ENCODE data around the gene DEPDC1. TPM values are rescaled to one million over a fixed set of nuclear protein-coding genes. Genes with fewer than 3 reads are reported as not detected.
"Not testable (repeated sequence)": the region's sequence is repeated elsewhere in the genome, so short reads cannot be mapped to it uniquely, and the experiment has no call there.

Gene DEPDC1, protein sequence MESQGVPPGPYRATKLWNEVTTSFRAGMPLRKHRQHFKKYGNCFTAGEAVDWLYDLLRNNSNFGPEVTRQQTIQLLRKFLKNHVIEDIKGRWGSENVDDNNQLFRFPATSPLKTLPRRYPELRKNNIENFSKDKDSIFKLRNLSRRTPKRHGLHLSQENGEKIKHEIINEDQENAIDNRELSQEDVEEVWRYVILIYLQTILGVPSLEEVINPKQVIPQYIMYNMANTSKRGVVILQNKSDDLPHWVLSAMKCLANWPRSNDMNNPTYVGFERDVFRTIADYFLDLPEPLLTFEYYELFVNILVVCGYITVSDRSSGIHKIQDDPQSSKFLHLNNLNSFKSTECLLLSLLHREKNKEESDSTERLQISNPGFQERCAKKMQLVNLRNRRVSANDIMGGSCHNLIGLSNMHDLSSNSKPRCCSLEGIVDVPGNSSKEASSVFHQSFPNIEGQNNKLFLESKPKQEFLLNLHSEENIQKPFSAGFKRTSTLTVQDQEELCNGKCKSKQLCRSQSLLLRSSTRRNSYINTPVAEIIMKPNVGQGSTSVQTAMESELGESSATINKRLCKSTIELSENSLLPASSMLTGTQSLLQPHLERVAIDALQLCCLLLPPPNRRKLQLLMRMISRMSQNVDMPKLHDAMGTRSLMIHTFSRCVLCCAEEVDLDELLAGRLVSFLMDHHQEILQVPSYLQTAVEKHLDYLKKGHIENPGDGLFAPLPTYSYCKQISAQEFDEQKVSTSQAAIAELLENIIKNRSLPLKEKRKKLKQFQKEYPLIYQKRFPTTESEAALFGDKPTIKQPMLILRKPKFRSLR
- 0.45 TPM for total RNA-seq
- long read RNA-seq, partial matches to known transcripts, result 1 of 1 reads
- long read RNA-seq, other reads (novel, unspliced or antisense), result 0 of 1 reads

DNA sequence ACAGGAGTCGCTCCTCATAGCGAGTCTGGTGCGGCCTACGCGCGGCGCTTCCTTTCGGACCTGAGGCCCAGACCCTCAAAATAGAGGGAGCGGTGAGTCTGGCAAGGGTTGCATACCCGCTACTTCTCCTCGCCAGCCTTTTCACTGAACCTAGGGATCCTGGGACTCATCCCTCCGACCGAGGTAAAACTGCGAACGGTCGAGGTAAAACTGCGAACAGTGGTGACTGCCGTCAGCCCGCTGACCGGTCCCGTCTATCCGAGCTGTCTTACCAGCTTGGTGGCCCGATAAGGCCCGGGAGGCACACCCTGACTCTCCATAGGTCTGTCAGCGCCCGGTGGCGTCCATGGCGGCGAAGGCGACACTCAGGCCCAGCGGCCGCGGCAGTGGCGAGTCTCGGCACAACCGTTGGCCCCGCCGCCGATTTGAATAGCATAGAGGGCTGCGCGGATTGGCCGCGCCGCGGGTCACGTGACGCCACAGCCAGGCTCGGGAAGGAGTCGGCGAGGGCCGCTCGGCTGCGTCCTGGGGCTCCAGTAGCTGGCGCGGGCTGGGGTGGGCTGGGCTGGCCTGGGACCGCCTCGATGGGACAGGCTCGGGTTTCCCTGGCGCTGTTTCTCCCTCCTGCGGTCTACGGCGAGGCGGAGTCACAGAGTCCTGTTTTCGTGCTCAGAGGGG, at the start of gene DEPDC1:
Gene DEPDC1 (minus strand): TSS at position 403 of the 678 bp plus-strand sequence. CDS start 83 bp downstream, at position 320.
- DNase-seq, result peak; percentile 98
- intact Hi-C loops (cut with micrococcal nuclease), result no loop called here
- ATAC-seq, result peak; percentile 100

DNA sequence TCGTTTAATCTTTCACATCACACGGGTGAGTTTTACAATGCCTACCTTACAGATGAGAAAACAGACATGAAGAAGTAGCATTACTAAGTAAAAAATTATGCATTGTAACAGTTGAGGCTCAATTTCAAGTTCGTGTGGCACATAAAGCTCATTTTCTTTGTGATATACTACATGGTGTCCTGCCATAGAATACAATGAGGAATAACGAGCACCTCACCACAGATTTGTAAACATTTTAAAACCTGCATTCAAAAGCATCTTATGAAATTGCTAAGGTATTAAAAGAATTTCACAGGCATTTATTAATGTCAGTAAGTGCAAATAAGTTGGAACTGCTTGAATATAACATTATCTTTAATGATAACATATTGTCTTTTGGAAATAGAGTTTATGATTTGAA, 47.8 kb upstream of the DEPDC1 start:
- ATAC-seq (no peak), DNase-seq (no peak)
- intact Hi-C loops (cut with micrococcal nuclease), result no loop called here

DNA sequence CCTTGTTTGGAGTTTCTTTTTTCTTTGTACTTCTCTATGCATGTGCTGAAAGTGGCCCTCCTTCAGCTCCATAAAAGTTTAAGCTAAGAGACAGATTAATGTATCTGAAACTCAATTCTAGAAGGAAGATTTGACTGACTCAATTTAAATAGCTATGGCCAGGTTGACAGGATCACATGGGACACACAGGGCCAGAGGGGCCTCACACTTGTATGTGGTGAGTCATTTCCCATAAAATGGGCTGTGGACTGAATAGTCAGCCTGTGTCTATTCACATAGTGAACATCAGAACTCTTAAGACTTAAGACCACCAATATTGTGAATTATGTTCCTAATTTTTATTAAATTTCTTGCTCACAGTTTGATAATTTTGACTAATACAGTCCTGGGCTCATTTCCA, 45.7 kb upstream of the DEPDC1 start:
- DNase-seq, result no peak
- intact Hi-C loops (cut with micrococcal nuclease), result no loop called here
- ATAC-seq, result no peak

DNA sequence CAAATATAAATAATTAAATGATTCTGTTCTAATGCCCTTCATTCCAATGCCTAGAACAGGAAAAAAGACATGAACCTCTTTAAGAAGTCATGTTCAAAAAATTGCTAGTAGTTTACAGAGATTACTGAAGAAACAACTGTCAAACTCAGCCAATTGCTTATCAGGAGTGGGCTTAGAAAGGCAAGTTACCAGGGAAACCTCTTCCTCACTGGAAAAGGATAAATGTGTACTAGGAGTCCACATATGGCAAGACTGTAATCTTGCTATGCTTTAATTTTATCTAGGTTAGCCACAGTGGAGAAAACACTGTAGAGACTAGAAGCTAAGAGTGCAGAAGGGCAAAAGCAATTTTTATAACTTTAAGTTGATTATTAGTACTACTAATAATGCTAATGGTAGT, 42.1 kb upstream of the DEPDC1 start:
- DNase-seq (no peak), ATAC-seq (no peak)
- intact Hi-C loops (cut with micrococcal nuclease), result no loop called here

DNA sequence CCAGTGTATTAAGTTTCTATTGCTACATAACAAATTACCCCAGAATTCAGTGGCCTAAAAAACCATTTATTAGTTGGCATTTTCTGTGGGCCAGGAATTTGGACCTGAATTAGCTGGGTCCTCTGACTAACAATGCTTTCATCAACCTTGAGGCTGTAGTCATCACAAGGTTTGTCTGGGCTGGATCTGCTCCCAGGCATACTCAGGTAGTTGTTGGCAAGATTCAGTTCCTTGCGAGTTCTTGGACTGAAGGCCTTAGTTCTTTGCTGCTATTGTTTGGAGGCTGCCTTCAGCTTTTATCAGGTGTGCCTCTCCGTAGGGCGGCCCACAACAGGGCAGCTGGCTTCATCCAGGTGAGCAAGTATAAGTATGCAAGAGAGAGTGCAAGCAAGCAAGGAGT, 31.4 kb upstream of the DEPDC1 start:
- intact Hi-C loops (cut with micrococcal nuclease), result no loop called here
- no peak for ATAC-seq
- DNase-seq, result no peak

DNA sequence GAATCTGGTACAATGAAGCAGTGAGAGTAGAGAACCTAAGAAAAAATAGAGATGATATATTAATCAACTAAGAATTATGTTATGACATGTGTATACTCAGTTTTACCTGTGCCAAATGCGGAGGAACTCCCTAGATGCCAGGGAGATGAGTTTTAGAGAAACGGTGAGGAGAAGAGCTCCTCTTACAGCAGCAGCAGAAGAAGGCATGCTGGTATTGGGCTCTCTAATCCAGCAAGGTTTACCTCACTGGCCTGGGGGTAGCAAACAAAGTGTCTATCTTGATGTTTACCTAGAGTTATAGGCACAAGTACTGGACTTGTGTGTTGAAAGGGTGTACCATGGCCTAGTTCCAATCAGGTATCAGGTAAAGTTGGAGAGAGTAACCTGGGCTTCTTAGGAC, 28.9 kb upstream of the DEPDC1 start:
- intact Hi-C loops (cut with micrococcal nuclease), result no loop called here
- DNase-seq (no peak), ATAC-seq (no peak)

DNA sequence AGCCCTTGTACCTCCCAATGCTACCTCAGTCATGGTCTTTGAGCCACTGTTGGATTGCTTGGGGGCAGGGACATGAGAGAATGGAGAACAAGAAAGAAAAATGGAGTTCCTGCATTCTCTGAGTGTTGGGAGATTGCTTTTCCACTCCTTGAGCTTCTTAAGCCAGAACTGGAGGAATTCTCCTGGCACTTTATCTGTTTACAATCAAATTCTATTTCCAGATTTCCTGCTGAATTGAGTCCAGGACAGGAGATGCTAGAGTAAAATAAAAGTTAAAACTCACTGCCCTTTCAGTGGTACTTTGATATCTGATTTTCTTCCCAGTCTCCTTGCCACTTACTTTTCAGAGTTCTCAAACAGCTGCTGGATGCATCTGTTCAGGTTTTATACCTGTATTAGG, 24.4 kb upstream of the DEPDC1 start:
- ATAC-seq (no peak), DNase-seq (no peak)
- intact Hi-C loops (cut with micrococcal nuclease), result no loop called here

DNA sequence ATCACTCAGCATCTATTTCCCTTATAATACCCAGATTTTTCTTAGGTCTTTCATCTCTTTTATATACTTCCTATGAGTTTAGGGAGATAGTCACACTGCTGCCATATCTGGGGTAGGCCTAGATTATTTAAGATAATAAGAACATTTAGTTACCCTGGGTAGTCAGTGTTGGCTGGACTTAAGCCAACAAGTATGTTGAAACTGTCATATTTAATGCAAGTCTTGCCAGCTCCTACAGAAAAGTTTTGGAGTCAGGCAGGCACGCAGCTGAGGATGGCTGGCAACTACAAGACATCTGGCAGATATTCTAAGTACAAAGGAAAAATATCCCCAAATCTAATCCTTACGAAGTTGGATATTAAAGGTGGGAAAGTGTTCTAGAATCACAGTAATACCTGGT, 19.2 kb upstream of the DEPDC1 start:
- ATAC-seq (no peak), DNase-seq (no peak)
- intact Hi-C loops (cut with micrococcal nuclease), result no loop called here

DNA sequence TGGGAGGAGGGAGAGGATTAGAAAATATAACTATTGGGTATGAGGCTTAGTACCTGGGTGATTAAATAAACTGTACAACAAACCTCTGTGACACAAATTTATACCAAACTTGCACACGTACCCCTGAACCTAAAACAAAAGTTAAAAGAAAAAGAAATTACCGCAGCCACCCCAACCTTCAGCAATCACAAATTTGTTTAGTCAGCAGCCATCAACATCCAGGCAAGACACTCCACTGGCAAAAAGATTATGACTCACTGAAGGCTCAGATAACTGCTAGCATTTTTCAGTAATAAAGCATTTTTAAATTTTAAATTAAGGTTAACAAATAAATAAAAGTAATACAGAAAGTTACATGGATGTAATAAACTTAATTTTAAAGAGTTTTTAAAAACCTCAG, 14.4 kb upstream of the DEPDC1 start:
- ATAC-seq (no peak), DNase-seq (no peak)
- intact Hi-C loops (cut with micrococcal nuclease), result no loop called here

DNA sequence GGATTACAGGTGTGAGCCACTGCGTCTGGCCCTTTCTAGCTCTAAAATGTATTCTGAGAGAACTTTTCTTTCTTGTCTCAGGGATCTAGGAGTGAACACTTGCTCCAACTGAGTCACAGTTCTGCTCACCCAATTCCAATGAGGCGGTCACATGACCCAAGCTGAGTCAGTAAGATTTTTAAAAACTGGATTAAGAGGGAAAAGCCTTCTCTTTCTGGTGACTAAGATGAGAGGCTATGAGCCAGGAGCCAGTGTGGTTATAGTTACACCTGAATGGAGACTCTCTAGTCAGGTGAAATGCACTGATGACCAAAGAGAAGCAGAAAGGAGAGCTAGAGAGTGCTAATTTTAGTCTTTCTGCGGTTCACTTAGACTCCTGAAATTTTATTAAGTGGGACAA, 9.5 kb upstream of the DEPDC1 start:
- intact Hi-C loops (cut with micrococcal nuclease), result no loop called here
- DNase-seq (no peak), ATAC-seq (no peak)

DNA sequence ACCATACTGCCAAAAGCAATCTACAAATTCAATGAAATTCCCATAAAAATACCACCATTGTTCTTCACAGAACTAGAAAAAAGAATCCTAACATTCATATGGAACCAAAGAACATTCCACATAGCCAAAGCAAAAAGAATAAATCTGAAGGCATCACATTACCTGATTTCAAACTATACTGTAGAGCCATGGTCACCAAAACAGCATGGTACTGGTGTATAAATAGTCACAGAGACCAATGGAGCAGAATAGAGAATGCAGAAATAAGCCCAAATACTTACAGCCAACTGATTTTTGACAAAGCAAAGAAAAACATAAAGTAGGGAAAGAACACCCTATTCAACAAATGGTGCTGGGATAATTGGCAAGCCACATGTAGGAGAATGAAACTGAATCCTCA, 6.2 kb upstream of the DEPDC1 start:
- intact Hi-C loops (cut with micrococcal nuclease), result no loop called here
- no peak for ATAC-seq
- DNase-seq, result no peak

DNA sequence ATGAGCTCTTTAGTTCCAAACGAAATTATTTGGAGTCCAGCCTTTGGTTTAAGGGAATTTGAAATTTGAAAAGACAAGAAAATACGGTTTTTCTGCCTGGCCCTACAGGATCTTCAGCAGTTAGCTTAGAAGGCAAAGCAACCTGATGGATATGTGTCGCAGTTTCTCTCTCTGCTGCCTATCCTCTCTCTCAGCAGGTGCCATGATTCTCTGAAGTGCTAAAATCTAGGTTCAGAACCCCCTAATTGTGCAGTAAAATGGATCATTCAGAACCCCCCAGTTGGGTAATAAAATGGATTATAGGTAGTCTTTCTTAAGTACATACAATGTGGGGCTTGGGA, 446 bp upstream of the DEPDC1 start:
- ATAC-seq (peak; percentile 10), DNase-seq (no peak)
- intact Hi-C loops (cut with micrococcal nuclease), result no loop called here

DNA sequence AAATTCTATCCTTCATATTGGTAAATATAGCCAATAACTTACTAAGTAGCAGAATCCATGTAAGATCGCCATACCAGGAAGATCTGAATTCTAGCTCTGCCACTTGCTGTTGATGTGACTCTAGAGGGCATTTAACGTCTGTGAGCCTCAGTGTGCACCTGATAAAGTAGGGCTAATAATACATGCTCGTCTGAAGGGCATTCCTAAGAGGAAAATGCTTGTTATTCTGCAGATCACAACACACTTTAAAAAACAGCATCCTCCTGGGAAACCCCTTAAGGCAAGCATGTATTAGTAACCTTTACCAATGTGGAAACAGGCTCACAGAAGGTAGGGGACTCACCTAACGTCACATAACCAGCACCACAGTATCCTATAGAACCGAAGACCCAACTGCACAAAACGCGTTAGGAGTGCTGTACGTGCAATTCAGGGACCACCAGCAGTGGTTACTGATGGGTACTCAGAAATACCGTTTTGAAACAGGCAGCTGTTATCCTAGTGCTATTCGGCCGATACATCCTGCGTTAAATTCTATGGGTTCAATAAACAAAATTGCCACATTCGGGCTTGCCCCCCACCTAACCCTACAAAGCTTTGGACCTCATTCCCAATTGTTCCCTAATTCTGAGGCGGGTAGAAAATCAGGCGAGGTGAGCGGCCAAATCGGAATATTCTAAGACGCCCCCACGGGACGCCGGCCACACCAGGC, 758 bp downstream of the DEPDC1 start:
- intact Hi-C loops (cut with micrococcal nuclease), result no loop called here
- no peak for DNase-seq
- ATAC-seq, result no peak

DNA sequence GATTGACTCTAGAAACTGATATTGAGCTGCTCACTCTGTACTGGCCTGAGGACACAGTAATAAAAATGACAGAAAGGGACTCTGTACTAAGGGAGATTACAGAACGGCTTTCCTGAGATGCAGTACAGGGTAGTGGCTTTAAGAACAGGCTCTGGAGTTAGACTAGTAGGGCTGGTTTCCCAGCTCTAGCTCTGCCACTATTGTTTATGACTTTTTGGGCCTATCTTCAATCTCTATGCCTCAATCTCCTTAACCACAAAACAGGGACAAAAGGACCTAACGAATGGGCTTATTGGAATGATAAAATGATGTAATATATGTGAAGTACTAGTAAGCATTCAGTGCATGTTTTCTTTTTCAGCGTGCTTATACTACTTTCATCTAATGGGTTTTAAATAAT, 1.4 kb downstream of the DEPDC1 start:
- ATAC-seq, result no peak
- no peak for DNase-seq
- intact Hi-C loops (cut with micrococcal nuclease), result no loop called here

DNA sequence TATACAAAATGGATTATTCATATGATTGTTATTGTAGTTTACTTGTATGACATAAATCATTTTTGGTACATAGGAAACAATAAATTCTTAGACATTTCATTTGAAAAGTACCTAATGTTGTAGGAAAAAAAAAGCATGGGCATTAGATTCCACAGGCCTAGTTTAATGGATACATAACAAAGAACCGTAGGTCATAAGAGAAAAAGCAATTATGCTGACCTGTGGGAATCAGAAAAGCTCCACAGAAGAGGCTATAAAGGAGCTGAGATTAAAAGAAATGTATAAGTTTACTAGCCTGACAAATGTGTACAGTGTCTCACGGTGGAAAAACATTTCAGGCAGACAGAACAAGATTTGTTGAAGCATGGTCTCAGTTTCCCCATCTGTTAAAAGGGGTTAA, 3.7 kb downstream of the DEPDC1 start:
- intact Hi-C loops (cut with micrococcal nuclease), result no loop called here
- no peak for DNase-seq
- ATAC-seq, result no peak

DNA sequence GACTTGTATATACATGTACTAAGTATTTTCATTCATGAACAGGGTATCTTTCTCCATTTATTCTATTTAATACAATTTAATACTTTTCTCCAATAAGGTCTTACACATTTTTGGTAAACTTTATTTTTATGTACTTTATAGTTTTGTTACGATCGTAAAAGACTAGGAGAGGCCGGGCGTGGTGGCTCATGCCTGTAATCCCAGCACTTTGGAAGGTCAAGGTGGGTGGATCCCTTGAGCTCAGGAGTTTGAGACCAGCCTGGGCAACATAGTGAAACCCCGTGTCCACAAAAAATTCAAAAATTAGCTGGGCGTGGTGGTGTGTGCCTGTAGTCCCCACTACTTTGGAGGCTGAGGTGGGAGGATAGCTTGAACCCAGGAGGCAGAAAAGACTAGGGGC, 4.6 kb downstream of the DEPDC1 start:
- intact Hi-C loops (cut with micrococcal nuclease); DNase-seq; ATAC-seq: not testable (repeated sequence)

DNA sequence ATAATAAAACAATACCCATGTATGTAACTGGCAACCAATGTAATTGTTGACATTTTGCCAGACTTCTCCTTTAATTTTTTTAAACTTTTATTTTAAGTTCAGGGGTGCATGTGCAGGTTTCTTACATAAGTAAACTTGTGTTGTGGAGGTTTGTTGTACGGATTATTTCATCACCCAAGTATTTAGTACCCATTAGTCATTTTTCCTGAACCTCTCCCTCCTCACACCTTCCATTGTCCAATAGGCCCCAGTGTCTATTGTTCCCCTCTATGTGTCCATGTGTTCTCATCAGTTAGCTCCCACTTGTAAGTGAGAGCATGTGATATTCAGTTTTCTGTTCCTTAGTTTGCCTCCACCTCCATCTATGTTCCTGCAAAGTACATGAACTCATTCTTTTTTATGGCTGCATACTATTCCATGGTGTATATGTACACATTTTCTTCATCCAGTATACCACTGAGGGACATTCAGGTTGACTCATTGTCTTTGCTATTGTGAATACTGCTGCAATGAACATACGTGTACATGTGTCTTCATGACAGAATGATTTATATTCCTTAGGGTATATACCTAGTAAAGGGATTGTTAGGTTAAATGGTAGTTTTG, 6.7 kb downstream of the DEPDC1 start:
- DNase-seq (no peak), ATAC-seq (no peak)
- intact Hi-C loops (cut with micrococcal nuclease), result no loop called here

DNA sequence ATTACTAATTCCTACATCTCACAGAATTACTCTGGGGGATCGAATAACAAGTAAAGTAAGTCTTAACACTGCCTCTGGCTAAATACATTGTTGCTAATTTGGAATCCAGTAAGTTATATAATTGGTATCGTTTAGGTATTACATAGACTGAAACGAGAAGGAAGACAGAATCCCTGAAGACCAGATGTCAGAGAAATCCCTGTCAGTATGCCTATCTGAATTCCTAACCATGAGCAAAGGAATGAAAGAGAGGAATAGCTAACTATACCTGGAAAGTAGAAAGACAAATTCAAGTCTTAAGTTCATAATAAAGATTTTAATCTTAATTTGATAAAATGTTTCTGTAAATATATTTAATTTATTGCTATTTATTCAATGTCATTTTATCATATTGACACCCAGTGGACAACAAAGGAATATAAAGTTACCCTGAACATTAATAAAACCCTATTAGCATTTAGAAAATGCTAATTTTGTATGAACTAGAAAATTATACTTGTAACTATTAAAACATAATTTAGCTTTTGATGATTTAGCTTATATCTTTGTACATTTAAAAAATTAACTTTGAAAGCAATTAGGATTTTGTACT, 11.4 kb downstream of the DEPDC1 start:
- intact Hi-C loops (cut with micrococcal nuclease), result no loop called here
- DNase-seq (no peak), ATAC-seq (no peak)

DNA sequence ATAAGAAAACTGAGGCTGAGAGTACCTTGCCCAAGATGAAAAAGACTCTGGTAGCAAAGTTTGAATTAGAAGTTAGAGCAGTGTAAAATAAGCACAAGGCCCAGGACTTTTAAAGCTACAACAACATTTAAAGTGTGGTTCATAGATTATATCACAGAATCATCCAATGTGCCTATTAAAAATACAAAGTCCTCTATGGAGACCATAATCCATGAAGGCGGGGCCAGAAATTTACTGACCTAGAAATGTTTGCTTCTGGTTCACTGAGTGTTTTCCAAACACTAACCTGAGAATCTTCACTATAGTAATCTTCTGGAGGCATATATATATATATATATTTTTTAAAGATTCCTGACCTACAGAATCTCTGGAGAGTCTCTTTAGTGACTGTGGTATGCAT, 12.3 kb downstream of the DEPDC1 start:
- intact Hi-C loops (cut with micrococcal nuclease), result no loop called here

More for the DNA sequence above, 12.3 kb downstream of the DEPDC1 start:
- ATAC-seq (no peak), DNase-seq (no peak)
